Thoracic aorta (tissue), 2 donors: Measurements from ENCODE around the gene BSN. TPM values are rescaled to one million over a fixed set of nuclear protein-coding genes. Genes with fewer than 3 reads are reported as not detected.

Experiments used
- ATAC-seq: fragments of 150-250 bp; one replicate; pipeline ENCODE4 v1.8.0; 2017; ENCODE audit warnings: low read depth; ENCODE audit not compliant: insufficient number of reproducible peaks, low FRiP score
- DNase-seq: peaks from one replicate; pipeline ENCODE4 v3.0.0-alpha.2; 2020; ENCODE audit warnings: low spot score
- H3K27ac ChIP-seq, 2 donors: fragments of 200-600 bp; sonication (generic); 1 replicate in 1 of 2; 2 replicates in 1 of 2; pipeline ENCODE4 v1.5.1; 2016; ENCODE audit warnings: mild to moderate bottlenecking in 2 of 2, moderate library complexity in 2 of 2
- H3K27me3 ChIP-seq: fragments of 200-600 bp; sonication (generic); replicated peaks from 2 replicates; pipeline ENCODE4 v1.6.0; 2016; ENCODE audit warnings: mild to moderate bottlenecking; ENCODE audit not compliant: insufficient read depth
- H3K36me3 ChIP-seq: fragments of 200-600 bp; sonication (generic); one replicate; pipeline ENCODE4 v1.5.1; 2016
- H3K4me1 ChIP-seq, 2 donors: fragments of 200-600 bp; sonication (generic); 1 replicate in 1 of 2; 2 replicates in 1 of 2; pipeline versions ENCODE4 v1.5.1 to v1.6.0; 2016; ENCODE audit warnings: low read depth in 2 of 2, mild to moderate bottlenecking in 1 of 2; ENCODE audit not compliant: control insufficient read depth in 1 of 2
- H3K4me3 ChIP-seq: fragments of 200-600 bp; sonication (generic); 2 replicates; pipeline ENCODE4 v1.5.1; 2016; ENCODE audit warnings: mild to moderate bottlenecking
- H3K9me3 ChIP-seq: fragments of 200-600 bp; sonication (generic); 2 replicates; pipeline ENCODE4 v1.5.1; 2016
- total RNA-seq, 2 donors: library from RNA; depleted of rRNA; stranded (reverse); fragments of >200 nt; gene quantifications; one replicate each; pipeline versions ENCODE4 v1.1.0 to v1.2.3, GENCODE V29; 2016
- TF ChIP-seq, protein P1 (sequence below): fragments of 200-600 bp; sonication (generic); IDR thresholded peaks from one replicate; pipeline ENCODE4 v1.5.1; 2019; ENCODE audit warnings: antibody characterized with exemption

The BSN gene
- total RNA-seq, 2 donors from 2014 or later: 0.27 to 0.35 TPM

DNA sequence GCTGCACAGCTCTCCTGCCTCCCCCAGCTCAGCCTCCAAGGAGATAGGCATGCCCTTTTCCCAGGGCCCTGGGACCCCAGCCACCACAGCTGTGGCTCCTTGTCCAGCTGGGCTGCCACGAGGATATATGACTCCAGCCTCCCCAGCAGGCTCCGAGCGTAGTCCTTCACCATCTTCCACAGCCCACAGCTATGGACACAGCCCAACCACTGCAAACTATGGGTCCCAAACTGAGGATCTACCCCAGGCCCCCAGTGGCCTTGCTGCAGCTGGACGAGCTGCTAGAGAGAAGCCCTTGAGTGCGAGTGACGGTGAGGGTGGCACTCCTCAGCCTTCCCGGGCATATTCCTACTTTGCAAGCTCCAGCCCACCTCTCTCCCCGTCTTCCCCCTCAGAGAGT, 99.3 kb downstream of the BSN start:
- Histone ChIP-seq H3K27me3 (no peaks in the 10 kb centered on the region), H3K9me3 (no peaks in the 10 kb centered on the region), H3K4me1 (no peaks in the 10 kb centered on the region), H3K36me3 (no peaks in the 10 kb centered on the region), H3K4me3 (no peak overlapping the region), H3K27ac (no peak overlapping the region)
- ATAC-seq (no peak), DNase-seq (no peak)
- TF ChIP-seq, protein P1, sequence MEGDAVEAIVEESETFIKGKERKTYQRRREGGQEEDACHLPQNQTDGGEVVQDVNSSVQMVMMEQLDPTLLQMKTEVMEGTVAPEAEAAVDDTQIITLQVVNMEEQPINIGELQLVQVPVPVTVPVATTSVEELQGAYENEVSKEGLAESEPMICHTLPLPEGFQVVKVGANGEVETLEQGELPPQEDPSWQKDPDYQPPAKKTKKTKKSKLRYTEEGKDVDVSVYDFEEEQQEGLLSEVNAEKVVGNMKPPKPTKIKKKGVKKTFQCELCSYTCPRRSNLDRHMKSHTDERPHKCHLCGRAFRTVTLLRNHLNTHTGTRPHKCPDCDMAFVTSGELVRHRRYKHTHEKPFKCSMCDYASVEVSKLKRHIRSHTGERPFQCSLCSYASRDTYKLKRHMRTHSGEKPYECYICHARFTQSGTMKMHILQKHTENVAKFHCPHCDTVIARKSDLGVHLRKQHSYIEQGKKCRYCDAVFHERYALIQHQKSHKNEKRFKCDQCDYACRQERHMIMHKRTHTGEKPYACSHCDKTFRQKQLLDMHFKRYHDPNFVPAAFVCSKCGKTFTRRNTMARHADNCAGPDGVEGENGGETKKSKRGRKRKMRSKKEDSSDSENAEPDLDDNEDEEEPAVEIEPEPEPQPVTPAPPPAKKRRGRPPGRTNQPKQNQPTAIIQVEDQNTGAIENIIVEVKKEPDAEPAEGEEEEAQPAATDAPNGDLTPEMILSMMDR: no peak

DNA sequence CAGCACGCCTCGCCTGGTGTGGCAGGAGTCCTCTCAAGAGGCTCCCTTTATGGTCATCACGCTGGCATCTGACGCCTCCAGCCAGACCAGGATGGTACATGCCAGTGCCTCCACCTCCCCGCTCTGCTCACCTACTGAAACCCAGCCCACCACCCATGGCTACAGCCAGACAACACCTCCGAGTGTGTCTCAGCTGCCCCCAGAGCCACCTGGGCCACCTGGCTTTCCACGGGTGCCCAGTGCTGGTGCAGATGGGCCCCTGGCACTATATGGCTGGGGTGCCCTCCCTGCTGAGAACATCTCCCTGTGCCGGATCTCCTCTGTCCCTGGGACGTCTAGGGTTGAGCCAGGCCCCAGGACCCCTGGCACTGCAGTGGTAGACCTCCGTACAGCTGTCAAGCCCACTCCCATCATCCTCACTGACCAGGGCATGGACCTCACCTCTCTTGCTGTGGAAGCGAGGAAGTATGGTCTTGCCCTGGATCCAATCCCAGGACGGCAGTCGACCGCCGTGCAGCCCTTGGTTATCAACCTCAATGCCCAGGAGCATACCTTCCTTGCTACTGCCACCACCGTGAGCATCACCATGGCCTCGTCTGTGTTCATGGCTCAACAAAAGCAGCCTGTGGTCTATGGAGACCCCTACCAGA, 100.0 kb downstream of the BSN start:
- Histone ChIP-seq H3K27ac (no peak overlapping the region), H3K9me3 (no peaks in the 10 kb centered on the region)

DNA sequence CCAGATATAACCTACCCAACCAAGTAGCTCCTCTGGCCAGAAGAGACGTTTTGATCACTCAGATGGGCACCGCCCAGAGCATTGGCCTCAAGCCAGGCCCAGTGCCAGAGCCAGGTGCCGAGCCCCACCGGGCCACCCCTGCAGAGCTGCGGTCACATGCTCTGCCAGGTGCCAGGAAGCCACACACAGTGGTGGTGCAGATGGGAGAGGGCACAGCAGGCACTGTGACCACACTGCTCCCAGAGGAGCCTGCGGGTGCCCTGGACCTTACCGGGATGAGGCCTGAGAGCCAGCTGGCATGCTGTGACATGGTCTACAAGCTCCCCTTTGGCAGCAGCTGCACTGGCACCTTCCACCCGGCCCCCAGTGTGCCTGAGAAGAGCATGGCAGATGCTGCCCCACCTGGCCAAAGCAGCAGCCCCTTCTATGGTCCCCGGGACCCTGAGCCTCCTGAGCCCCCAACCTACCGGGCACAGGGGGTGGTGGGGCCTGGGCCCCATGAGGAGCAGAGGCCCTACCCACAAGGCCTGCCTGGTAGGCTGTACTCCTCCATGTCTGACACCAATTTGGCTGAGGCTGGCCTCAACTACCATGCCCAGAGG, 100.8 kb downstream of the BSN start:
- H3K27me3 ChIP-seq: no peaks in the 10 kb centered on the region
- H3K4me1 ChIP-seq: no peaks in the 10 kb centered on the region
- no peaks in the 10 kb centered on the region for H3K36me3 ChIP-seq
- no peak overlapping the region for H3K4me3 ChIP-seq
- TF ChIP-seq, protein P1: no peak
- H3K9me3 ChIP-seq: no peaks in the 10 kb centered on the region
- DNase-seq (no peak), ATAC-seq (no peak)
- no peak overlapping the region for H3K27ac ChIP-seq

More for the DNA sequence above, 100.0 kb downstream of the BSN start:
- no peaks in the 10 kb centered on the region for H3K36me3 ChIP-seq
- no peaks in the 10 kb centered on the region for H3K4me1 ChIP-seq
- DNase-seq (no peak), ATAC-seq (no peak)
- no peaks in the 10 kb centered on the region for H3K27me3 ChIP-seq
- H3K4me3 ChIP-seq: no peak overlapping the region
- TF ChIP-seq, protein P1: no peak

DNA sequence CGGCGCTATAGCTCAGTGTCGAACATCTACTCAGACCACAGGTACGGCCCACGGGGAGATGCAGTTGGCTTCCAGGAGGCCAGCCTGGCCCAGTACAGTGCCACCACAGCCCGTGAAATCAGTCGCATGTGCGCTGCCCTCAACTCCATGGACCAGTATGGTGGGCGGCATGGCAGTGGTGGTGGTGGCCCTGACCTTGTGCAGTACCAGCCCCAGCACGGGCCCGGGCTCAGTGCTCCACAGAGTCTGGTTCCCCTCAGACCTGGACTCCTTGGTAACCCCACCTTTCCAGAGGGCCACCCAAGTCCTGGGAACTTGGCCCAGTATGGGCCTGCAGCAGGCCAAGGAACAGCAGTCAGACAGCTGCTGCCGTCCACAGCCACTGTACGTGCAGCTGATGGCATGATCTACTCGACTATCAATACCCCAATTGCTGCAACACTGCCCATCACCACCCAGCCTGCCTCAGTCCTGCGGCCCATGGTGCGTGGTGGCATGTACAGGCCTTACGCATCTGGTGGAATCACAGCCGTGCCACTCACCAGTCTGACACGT, 101.5 kb downstream of the BSN start:
- no peak for ATAC-seq
- TF ChIP-seq, protein P1: no peak

DNA sequence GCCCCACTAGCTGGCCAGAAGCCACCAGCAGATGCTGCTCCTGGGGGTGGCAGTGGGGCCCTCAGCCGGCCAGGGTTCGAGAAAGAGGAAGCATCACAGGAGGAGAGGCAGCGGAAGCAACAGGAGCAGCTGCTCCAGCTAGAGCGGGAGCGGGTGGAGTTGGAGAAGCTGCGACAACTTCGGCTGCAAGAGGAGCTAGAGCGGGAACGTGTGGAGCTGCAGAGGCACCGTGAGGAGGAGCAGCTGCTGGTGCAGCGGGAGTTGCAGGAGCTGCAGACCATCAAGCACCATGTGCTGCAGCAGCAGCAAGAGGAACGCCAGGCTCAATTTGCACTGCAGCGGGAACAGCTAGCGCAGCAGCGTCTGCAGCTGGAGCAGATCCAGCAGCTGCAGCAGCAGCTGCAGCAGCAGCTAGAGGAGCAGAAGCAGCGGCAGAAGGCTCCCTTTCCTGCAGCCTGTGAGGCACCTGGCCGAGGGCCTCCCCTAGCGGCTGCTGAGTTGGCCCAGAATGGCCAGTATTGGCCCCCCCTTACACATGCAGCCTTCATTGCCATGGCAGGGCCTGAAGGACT, 102.3 kb downstream of the BSN start:
- DNase-seq (no peak), ATAC-seq (no peak)
- TF ChIP-seq, protein P1: no peak
- H3K36me3 ChIP-seq: no peaks in the 10 kb centered on the region
- no peaks in the 10 kb centered on the region for H3K27me3 ChIP-seq
- H3K4me3 ChIP-seq: no peak overlapping the region
- H3K4me1 ChIP-seq: no peaks in the 10 kb centered on the region
- no peaks in the 10 kb centered on the region for H3K9me3 ChIP-seq
- no peak overlapping the region for H3K27ac ChIP-seq

More for the DNA sequence above, 101.5 kb downstream of the BSN start:
- Histone ChIP-seq H3K27ac (no peak overlapping the region), H3K4me3 (no peak overlapping the region), H3K27me3 (no peaks in the 10 kb centered on the region), H3K9me3 (no peaks in the 10 kb centered on the region), H3K4me1 (no peaks in the 10 kb centered on the region), H3K36me3 (no peaks in the 10 kb centered on the region)
- no peak for DNase-seq
